VCaP (cell line): ENCODE data around the gene IGFBP3.

Experiments
- H3K27ac ChIP-seq: fragments of 450-650 bp; 2 replicates; pipeline ENCODE4 v1.5.1; 2017
- CTCF ChIP-seq: fragments of 450-650 bp; conservative IDR thresholded peaks from 2 replicates; pipeline ENCODE4 v1.5.1; 2017; ENCODE audit warnings: mild to moderate bottlenecking, moderate library complexity

IGFBP3 gene

GRCh38 chr7:45886931-45887667 is 34.0 kb downstream of the IGFBP3 start:
- TF ChIP-seq CTCF: no peak
- H3K27ac ChIP-seq: no peak overlapping the region

GRCh38 chr7:45885264-45885882 is 35.7 kb downstream of the IGFBP3 start:
- no peak for TF ChIP-seq CTCF
- no peak overlapping the region for H3K27ac ChIP-seq

GRCh38 chr7:45884136-45884535 is 36.9 kb downstream of the IGFBP3 start:
- no peak overlapping the region for H3K27ac ChIP-seq
- TF ChIP-seq CTCF: no peak

GRCh38 chr7:45882465-45882810 is 38.6 kb downstream of the IGFBP3 start:
- H3K27ac ChIP-seq: no peak overlapping the region
- TF ChIP-seq CTCF: no peak

GRCh38 chr7:45881759-45882464 is 39.2 kb downstream of the IGFBP3 start:
- no peak overlapping the region for H3K27ac ChIP-seq
- no peak for TF ChIP-seq CTCF

- TF ChIP-seq CTCF: no peak
- H3K27ac ChIP-seq: no peak overlapping the region
Observed at GRCh38 chr7:45881280-45881758, 39.8 kb downstream of the IGFBP3 start.

- H3K27ac ChIP-seq: no peak overlapping the region
- TF ChIP-seq CTCF: no peak
Observed at GRCh38 chr7:45880433-45880860, 40.6 kb downstream of the IGFBP3 start.
